Mucosa of descending colon (tissue), 3 donors: Measurements from ENCODE around the gene OPCML. TPM values are rescaled to one million over a fixed set of nuclear protein-coding genes. Genes with fewer than 3 reads are reported as not detected.

Experiments
- ATAC-seq: fragments of 200-7000 bp; cut with Tn5 transposase; one replicate; pipeline ENCODE4 v1.9.1; 2020; ENCODE audit warnings: mild to moderate bottlenecking, moderate library complexity
- DNase-seq, 3 donors: peaks; one replicate each; pipeline ENCODE4 v3.0.0-alpha.2; 2020
- H3K36me3 ChIP-seq: fragments of 200-600 bp; one replicate; pipeline ENCODE4 v1.8.0; 2021; ENCODE audit warnings: low read depth, mild to moderate bottlenecking
- H3K4me1 ChIP-seq: fragments of 200-600 bp; one replicate; pipeline ENCODE4 v1.8.0; 2021; ENCODE audit warnings: low read depth, mild to moderate bottlenecking
- H3K4me3 ChIP-seq: fragments of 200-600 bp; one replicate; pipeline ENCODE4 v1.8.0; 2021; ENCODE audit warnings: mild to moderate bottlenecking
- H3K9me3 ChIP-seq: fragments of 200-600 bp; one replicate; pipeline ENCODE4 v1.8.0; 2021; ENCODE audit warnings: mild to moderate bottlenecking
- CTCF ChIP-seq: fragments of 200-600 bp; IDR thresholded peaks from one replicate; pipeline ENCODE4 v1.8.0; 2022; ENCODE audit warnings: antibody characterized with exemption, mild to moderate bottlenecking
- intact Hi-C, 2 donors: fragments of 100-400 bp; cut with DNase I in 1 of 2; cut with micrococcal nuclease in 1 of 2; formaldehyde crosslinking; loops; one replicate each; pipeline versions ENCODE4 v1.11.0 to v1.11.1; 2022; cut with DNase I, micrococcal nuclease
- total RNA-seq, 3 donors: library from RNA; stranded (reverse); fragmentation: NEBNext Ultra II Directional in 2 of 3; extraction: Animal tissue kit (Norgen Biotek cat#: 25700) in 2 of 3; gene quantifications; one replicate each; pipeline versions ENCODE4 v1.2.1 to v1.2.4, GENCODE V29; 2021 to 2023
- donor health status: DM: no; HTN: no; CAD: no; lungs with moderate emphysema.
- donor health status: DM: no; HTN: no; CAD: no.
- donor health status: DM: no; HTN: yes; CAD: no.

OPCML gene
- total RNA-seq, 3 donors from 2014 or later, result 0.10 to 0.47 TPM; not detected in 1

DNA sequence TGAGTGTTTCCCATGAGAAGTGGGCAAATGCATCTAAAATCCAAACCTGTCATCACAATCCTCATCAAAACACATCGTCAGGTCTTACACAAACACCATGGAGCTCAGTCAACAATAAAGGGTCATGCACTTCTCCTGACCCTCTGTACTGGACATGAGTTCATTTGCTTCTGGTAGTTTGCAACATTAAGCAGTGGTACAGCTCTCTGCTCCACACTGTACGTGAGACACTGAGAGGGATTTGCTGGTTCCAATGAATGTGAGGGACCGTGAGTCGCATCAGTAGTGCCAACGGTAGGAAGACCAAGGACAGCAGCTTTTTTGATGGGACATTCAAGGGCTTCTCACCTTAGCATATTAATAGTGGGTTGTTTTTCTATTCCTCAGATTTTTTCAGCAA is 752.3 kb downstream of the OPCML start:
- H3K36me3 ChIP-seq, result no peaks in the 10 kb centered on the region
- H3K9me3 ChIP-seq, result peaks cover 16% of the 10 kb centered on the region
- H3K4me3 ChIP-seq, result no peak overlapping the region
- no peak for ATAC-seq
- no peak for DNase-seq
- no peaks in the 10 kb centered on the region for H3K4me1 ChIP-seq
- intact Hi-C loops, result no loop called here
- no peak for TF ChIP-seq CTCF

- TF ChIP-seq CTCF, result no peak
- H3K4me3 ChIP-seq, result no peak overlapping the region
- DNase-seq, result no peak
- H3K4me1 ChIP-seq, result no peaks in the 10 kb centered on the region
- intact Hi-C loops, result no loop called here
- no peaks in the 10 kb centered on the region for H3K36me3 ChIP-seq
- ATAC-seq, result no peak
- H3K9me3 ChIP-seq, result peaks cover 16% of the 10 kb centered on the region
These were observed 752.8 kb downstream of the OPCML start for GRCh38 chr11:132779497-132779896.

- H3K9me3 ChIP-seq, result peaks cover 19% of the 10 kb centered on the region
- ATAC-seq (no peak), DNase-seq (no peak)
- intact Hi-C loops, result no loop called here
- H3K36me3 ChIP-seq, result no peaks in the 10 kb centered on the region
- H3K4me1 ChIP-seq, result no peaks in the 10 kb centered on the region
- H3K4me3 ChIP-seq, result no peak overlapping the region
- no peak for TF ChIP-seq CTCF
These were observed 755.0 kb downstream of the OPCML start for GRCh38 chr11:132777067-132777975.

DNA sequence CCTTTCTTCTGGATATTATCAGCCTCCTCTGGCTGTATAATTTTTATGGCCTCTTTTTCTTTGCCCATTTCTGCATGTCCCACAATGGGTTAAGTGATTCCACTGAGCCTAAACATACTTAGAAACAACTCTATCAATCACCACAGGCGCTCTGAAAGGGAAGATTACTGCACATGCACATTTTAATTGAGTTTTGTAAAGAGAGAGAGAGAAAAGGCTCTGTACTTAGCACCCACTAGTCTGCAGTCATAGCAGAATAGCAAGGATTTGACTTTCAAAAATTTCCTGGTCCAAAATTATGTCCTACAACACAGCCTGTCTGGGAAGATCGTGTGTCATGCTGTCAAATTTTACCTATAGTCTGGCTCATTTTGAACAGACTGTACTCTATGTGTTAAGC is 758.5 kb downstream of the OPCML start:
- no peak overlapping the region for H3K4me3 ChIP-seq
- H3K9me3 ChIP-seq, result peaks cover 7% of the 10 kb centered on the region
- no peak for TF ChIP-seq CTCF
- no peaks in the 10 kb centered on the region for H3K36me3 ChIP-seq
- H3K4me1 ChIP-seq, result no peaks in the 10 kb centered on the region
- no peak for ATAC-seq
- intact Hi-C loops, result no loop called here
- no peak for DNase-seq

DNA sequence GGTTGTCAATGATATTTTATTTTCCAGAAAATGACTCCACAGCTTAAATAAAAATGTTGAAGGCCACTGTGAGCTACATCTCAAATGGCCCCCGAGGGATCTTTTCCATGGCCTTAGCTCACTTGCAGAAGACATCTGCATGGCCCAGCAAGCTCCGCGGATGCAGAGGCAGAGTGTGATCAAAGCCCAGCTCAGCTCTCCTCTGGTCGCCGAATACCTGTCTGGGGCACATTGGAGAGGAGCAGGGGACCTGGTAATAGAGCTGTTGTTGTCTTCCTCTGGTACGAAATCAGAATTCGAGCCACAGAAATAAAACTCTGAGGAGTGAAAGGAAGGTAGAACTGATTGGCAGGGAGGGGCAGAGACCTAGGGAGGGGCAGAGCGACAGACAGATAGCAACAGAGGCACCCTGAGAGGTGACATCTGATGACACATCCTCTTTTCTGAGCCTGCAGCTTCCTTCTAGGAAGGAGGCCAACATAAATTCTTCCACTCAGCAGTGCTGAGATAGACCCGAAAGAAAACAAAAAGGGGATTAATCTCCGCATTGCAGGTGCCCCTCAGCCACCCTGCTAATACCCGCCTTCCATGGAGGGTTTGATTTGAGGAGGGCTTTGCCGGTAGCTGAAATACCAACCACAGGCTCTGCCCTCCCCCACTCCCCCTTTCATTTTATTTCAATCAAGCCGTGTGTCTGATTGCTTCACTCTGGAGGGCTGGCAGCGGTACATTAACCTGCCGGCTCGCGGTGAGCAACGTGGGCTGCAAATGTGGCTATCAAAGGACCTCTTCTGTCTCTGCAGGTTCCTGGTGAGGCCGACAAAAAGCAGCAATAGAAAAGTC is 759.4 kb downstream of the OPCML start:
- intact Hi-C loops, result no loop called here

More for the DNA sequence above, 759.4 kb downstream of the OPCML start:
- Histone ChIP-seq H3K4me1 (no peaks in the 10 kb centered on the region), H3K36me3 (no peaks in the 10 kb centered on the region), H3K4me3 (no peak overlapping the region), H3K9me3 (peaks cover 10% of the 10 kb centered on the region)
- no peak for TF ChIP-seq CTCF
- DNase-seq, result no peak
- ATAC-seq, result no peak
